ENCODE measurements around the gene IL1RAPL2. TPM values are rescaled to one million over a fixed set of nuclear protein-coding genes. Genes with fewer than 3 reads are reported as not detected.
"Not testable (repeated sequence)": the region's sequence is repeated elsewhere in the genome, so short reads cannot be mapped to it uniquely, and the experiment has no call there.

The IL1RAPL2 gene
- polyA plus RNA-seq, 2 of the 4 experiments (the other 2 are of a cell fraction) = not detected

DNA sequence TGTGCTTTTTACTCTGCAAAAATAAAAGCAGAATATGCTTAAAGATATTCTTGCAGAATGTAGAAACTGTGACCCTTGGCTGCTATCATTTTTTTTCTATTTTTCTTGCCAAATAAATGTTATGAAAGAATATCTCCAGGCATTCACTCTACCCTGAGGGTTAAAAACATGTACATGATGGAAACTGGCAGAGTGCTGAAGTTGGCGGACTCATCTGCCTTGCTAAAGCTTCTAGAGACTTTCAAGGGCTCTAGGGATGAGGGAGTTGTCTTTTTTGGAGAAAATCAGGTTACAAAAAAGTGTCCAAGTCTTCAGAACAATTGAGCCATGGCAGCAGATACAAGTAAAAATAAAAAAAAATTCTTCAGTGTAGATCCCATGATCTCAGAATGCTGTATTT lies 1215.8 kb downstream of the IL1RAPL2 start:
- ATAC-seq = no peak
- H3K4me1 ChIP-seq = no peaks in the 10 kb centered on the region
- 0% methylated on average over 1 of the region's 1 CpG for WGBS (ENCODE audit: missing lambda C conversion rate)
- TF ChIP-seq SREBF2 (IDR thresholded peaks at IDR 0.05) = no peak
- no peak for TF ChIP-seq EHF (CRISPR knock-in tag; IDR thresholded peaks at IDR 0.05)
- no peak for TF ChIP-seq HOXB5 (CRISPR knock-in tag; IDR thresholded peaks at IDR 0.05)
- no peaks in the 10 kb centered on the region for H3K9me3 ChIP-seq
- no peak for DNase-seq (ENCODE audit: low read depth in 1 of 2, low spot score in 1 of 2)
- ChIA-PET CTCF (no interaction called here), POLR2A (no interaction called here)
- no peak overlapping the region for H3K27ac ChIP-seq
- H3K4me3 ChIP-seq = no peak overlapping the region
- FAIRE-seq = no peak
- no peak overlapping the region for H3K4me2 ChIP-seq

DNA sequence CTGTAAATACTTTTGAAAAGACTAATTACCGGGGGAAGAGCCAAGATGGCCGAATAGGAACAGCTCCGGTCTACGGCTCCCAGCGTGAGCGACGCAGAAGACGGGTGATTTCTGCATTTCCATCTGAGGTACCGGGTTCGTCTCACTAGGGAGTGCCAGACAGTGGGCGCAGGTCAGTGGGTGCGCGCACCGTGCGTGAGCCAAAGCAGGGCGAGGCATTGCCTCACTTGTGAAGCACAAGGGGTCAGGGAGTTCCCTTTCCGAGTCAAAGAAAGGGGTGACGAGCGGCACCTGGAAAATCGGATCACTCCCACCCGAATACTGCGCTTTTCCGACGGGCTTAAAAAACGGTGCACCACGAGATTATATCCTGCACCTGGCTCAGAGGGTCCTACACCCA lies 1230.9 kb downstream of the IL1RAPL2 start:
- H3K4me1 ChIP-seq; CTCF ChIA-PET; H3K9me3 ChIP-seq; H3K4me3 ChIP-seq; DNase-seq (ENCODE audit: low read depth in 1 of 2, low spot score in 1 of 2); H3K27ac ChIP-seq; FAIRE-seq; ATAC-seq; H3K4me2 ChIP-seq; POLR2A ChIA-PET: not testable (repeated sequence)
- WGBS (ENCODE audit: missing lambda C conversion rate) = 61% methylated on average over 26 of the region's 26 CpGs

DNA sequence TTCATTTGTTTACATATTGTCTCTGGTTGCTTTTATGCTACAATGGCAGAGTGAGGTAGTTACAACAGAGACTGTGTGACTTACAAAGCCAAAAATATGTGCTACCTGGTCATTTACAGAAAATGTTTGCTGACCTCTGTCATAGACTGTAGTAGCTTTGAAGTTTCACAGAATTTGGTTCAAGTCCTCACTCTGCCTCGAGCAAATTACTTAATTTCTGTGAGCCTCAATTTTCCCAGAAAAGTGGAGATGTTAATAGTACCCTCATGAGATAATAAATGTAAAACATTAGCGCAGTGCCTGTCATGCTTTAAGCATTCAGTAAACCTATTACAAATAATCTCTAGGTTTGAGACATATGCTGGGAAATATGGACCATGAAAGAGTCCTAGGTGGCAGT lies 1237.9 kb downstream of the IL1RAPL2 start:
- Histone ChIP-seq H3K4me2 (no peak overlapping the region), H3K4me1 (no peaks in the 10 kb centered on the region), H3K4me3 (no peak overlapping the region), H3K27ac (no peak overlapping the region), H3K9me3 (no peaks in the 10 kb centered on the region)
- TF ChIP-seq SMC3 (IDR thresholded peaks at IDR 0.05) = no peak
- TF ChIP-seq CEBPB (IDR thresholded peaks at IDR 0.05) = no peak
- no peak for TF ChIP-seq ZFP36 (IDR thresholded peaks at IDR 0.05; ENCODE audit: borderline replicate concordance, partially characterized antibody)
- no peak for TF ChIP-seq JUNB (IDR thresholded peaks at IDR 0.05)
- TF ChIP-seq RCOR1 (IDR thresholded peaks at IDR 0.05; ENCODE audit: low read depth, low read length) = no peak
- TF ChIP-seq, protein P1, sequence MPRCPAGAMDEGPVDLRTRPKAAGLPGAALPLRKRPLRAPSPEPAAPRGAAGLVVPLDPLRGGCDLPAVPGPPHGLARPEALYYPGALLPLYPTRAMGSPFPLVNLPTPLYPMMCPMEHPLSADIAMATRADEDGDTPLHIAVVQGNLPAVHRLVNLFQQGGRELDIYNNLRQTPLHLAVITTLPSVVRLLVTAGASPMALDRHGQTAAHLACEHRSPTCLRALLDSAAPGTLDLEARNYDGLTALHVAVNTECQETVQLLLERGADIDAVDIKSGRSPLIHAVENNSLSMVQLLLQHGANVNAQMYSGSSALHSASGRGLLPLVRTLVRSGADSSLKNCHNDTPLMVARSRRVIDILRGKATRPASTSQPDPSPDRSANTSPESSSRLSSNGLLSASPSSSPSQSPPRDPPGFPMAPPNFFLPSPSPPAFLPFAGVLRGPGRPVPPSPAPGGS (IDR thresholded peaks at IDR 0.05) = no peak
- no peak for TF ChIP-seq MYC (IDR thresholded peaks at IDR 0.05; ENCODE audit: borderline replicate concordance, low read length)
- no peak for TF ChIP-seq TP53 (CRISPR knock-in tag; IDR thresholded peaks at IDR 0.05)
- no peak for TF ChIP-seq HOXA7 (CRISPR knock-in tag; IDR thresholded peaks at IDR 0.05)
- no peak for TF ChIP-seq HOXB5 (CRISPR knock-in tag; IDR thresholded peaks at IDR 0.05)
- no peak for TF ChIP-seq JUN (IDR thresholded peaks at IDR 0.05)
- TF ChIP-seq CBX2 (IDR thresholded peaks at IDR 0.05; ENCODE audit: borderline replicate concordance, low read depth) = no peak
- ATAC-seq (no peak), FAIRE-seq (no peak), DNase-seq (ENCODE audit: low read depth in 1 of 2, low spot score in 1 of 2) (no peak)
- WGBS (ENCODE audit: missing lambda C conversion rate) = 0% methylated on average over 2 of the region's 2 CpGs
- ChIA-PET CTCF (interaction anchor here (0.7 kb wide), 1 partner anchor 10 kb away, joined by 3 read pairs; no protein-coding TSS in a partner anchor), POLR2A (no interaction called here)

DNA sequence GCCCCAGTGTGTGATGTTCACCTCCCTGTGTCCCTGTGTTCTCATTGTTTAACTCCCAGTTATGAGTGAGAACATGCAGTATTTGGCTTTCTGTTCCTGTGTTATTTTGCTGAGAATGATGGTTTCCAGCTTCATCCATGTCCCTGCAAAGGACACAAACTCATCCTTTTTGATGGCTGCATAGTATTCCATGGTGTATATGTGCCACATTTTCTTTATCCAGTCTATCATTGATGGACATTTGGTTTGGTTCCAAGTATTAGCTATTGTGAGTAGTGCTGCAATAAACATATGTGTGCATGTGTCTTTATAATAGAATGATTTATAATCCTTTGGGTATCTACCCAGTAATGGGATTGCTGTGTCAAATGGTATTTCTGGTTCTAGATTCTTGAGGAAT lies 1239.7 kb downstream of the IL1RAPL2 start:
- ATAC-seq; DNase-seq (ENCODE audit: low read depth in 1 of 2, low spot score in 1 of 2); H3K4me3 ChIP-seq; H3K27ac ChIP-seq; H3K4me1 ChIP-seq; FAIRE-seq; POLR2A ChIA-PET; CTCF ChIA-PET; H3K9me3 ChIP-seq; H3K4me2 ChIP-seq: not testable (repeated sequence)

DNA sequence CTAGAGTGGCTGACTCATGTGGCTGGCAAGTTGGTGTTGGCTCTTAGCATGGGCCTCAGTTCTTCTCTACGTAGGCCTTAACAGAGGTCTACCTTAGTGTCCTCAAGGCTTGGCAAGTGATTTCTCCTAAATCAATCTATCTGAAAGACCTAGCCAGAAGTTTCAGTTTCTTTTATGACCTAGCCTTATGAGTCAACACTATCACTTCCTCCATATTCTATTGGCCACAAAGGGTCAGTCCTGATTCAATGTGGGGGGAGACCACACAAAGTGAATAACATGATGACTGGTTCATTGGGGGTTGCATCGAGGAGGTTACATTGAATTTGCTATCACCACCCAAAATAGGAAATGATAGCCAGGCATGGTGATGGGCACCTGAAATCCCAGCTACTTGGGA lies 1250.5 kb downstream of the IL1RAPL2 start:
- ATAC-seq = no peak
- no peak for FAIRE-seq
- Histone ChIP-seq H3K4me3 (no peak overlapping the region), H3K4me2 (no peak overlapping the region), H3K9me3 (no peaks in the 10 kb centered on the region), H3K27ac (no peak overlapping the region), H3K4me1 (no peaks in the 10 kb centered on the region)
- no peak for DNase-seq (ENCODE audit: low read depth in 1 of 2, low spot score in 1 of 2)
- ChIA-PET POLR2A (no interaction called here), CTCF (no interaction called here)
- WGBS (ENCODE audit: missing lambda C conversion rate) = 12% methylated on average over 2 of the region's 2 CpGs
- no peak for TF ChIP-seq RAD21 (conservative IDR thresholded peaks at IDR 0.05 in 1 of 2, IDR thresholded peaks at IDR 0.05 in 1 of 2)
- no peak for TF ChIP-seq KDM1A (IDR thresholded peaks at IDR 0.05; ENCODE audit: low read depth)
- TF ChIP-seq KDM5A (IDR thresholded peaks at IDR 0.05) = no peak
- TF ChIP-seq, protein P2, sequence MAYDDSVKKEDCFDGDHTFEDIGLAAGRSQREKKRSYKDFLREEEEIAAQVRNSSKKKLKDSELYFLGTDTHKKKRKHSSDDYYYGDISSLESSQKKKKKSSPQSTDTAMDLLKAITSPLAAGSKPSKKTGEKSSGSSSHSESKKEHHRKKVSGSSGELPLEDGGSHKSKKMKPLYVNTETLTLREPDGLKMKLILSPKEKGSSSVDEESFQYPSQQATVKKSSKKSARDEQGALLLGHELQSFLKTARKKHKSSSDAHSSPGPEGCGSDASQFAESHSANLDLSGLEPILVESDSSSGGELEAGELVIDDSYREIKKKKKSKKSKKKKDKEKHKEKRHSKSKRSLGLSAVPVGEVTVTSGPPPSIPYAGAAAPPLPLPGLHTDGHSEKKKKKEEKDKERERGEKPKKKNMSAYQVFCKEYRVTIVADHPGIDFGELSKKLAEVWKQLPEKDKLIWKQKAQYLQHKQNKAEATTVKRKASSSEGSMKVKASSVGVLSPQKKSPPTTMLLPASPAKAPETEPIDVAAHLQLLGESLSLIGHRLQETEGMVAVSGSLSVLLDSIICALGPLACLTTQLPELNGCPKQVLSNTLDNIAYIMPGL (CRISPR knock-in tag; IDR thresholded peaks at IDR 0.05; ENCODE audit: borderline replicate concordance) = no peak
- TF ChIP-seq ZFP36 (IDR thresholded peaks at IDR 0.05; ENCODE audit: borderline replicate concordance, partially characterized antibody) = no peak
- TF ChIP-seq, protein P3, sequence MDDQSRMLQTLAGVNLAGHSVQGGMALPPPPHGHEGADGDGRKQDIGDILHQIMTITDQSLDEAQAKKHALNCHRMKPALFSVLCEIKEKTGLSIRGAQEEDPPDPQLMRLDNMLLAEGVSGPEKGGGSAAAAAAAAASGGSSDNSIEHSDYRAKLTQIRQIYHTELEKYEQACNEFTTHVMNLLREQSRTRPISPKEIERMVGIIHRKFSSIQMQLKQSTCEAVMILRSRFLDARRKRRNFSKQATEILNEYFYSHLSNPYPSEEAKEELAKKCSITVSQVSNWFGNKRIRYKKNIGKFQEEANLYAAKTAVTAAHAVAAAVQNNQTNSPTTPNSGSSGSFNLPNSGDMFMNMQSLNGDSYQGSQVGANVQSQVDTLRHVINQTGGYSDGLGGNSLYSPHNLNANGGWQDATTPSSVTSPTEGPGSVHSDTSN (IDR thresholded peaks at IDR 0.05) = no peak
- TF ChIP-seq CBX2 (IDR thresholded peaks at IDR 0.05; ENCODE audit: borderline replicate concordance, low read depth) = no peak
- no peak for TF ChIP-seq FOXS1 (CRISPR knock-in tag; IDR thresholded peaks at IDR 0.05)
- no peak for TF ChIP-seq CHD4 (IDR thresholded peaks at IDR 0.05; ENCODE audit: borderline replicate concordance)
- TF ChIP-seq HDAC2 (IDR thresholded peaks at IDR 0.05) = no peak
- TF ChIP-seq PHF8 (IDR thresholded peaks at IDR 0.05; ENCODE audit: borderline replicate concordance, low read depth) = no peak
- TF ChIP-seq JUN (IDR thresholded peaks at IDR 0.05) = no peak
- TF ChIP-seq RARB (CRISPR knock-in tag; IDR thresholded peaks at IDR 0.05) = no peak
- no peak for TF ChIP-seq RCOR1 (IDR thresholded peaks at IDR 0.05; ENCODE audit: low read depth, low read length)
- TF ChIP-seq JUNB (IDR thresholded peaks at IDR 0.05) = no peak
- TF ChIP-seq EP300 (IDR thresholded peaks at IDR 0.05) = no peak
- no peak for TF ChIP-seq CBX8 (IDR thresholded peaks at IDR 0.05)
